HG02884 (cell line): Measurements from ENCODE around the gene PRAMEF5.
"Not testable (repeated sequence)": the region's sequence is repeated elsewhere in the genome, so short reads cannot be mapped to it uniquely, and the experiment has no call there.

ENCODE experiments used
- ATAC-seq: cut with Tn5 transposase; IDR thresholded peaks from one replicate; pipeline ENCODE4 v1.9.1; 2021; ENCODE audit warnings: mild to moderate bottlenecking, moderate library complexity; ENCODE audit not compliant: unreplicated experiment

Gene PRAMEF5

DNA sequence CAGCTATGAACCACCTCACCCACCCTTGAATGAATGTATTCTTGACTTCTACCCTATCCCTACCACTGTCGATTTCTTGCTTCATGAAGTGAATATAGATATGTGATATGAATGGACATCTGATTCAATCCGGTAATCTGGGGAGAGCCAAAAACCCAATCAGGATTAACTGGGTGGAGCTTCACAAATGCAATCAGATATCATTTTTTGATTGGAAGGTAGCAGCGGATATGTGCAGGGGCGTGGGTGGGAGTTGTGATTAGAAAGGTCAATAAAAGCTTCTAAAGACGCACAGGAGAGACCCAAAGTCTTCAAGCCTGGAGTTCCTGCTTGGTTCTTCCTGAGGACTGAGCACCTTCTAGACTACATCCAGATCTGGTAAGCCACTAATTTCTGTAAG lies at the start of gene PRAMEF5:
PRAMEF5 (plus strand) TSS at position 301 of the 400 bp plus-strand sequence. CDS start 5,071 bp downstream, outside the sequence.
- ATAC-seq, result not testable (repeated sequence)

- ATAC-seq, result not testable (repeated sequence)
Observed at GRCh38 chr1:13208712-13209111, 45.3 kb upstream of the PRAMEF5 start.

- not testable (repeated sequence) for ATAC-seq
Observed at GRCh38 chr1:13216619-13217018, 37.4 kb upstream of the PRAMEF5 start.

DNA sequence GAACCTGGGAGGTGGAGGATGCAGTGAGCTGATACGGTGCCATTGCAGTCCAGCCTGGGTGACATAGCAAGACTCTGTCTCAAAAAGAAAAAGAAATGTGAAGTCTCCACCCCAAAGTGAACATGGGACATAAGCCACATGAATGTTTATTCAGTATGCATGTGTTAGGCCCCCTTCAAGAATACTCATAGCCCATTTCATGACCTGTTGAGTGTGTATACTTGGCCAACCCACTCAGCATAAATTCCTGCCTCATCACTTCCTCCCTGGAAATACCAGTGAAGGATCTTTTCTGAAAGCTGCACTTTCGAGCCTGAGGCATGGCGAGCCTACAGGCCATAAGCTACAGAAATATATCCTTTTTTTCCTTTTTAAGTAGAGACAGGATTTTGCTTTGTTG lies 34.8 kb upstream of the PRAMEF5 start:
- not testable (repeated sequence) for ATAC-seq

- ATAC-seq, result not testable (repeated sequence)
Observed at GRCh38 chr1:13222788-13223187, 31.2 kb upstream of the PRAMEF5 start.

- ATAC-seq, result no peak
Observed at GRCh38 chr1:13224480-13225060, 29.4 kb upstream of the PRAMEF5 start.

DNA sequence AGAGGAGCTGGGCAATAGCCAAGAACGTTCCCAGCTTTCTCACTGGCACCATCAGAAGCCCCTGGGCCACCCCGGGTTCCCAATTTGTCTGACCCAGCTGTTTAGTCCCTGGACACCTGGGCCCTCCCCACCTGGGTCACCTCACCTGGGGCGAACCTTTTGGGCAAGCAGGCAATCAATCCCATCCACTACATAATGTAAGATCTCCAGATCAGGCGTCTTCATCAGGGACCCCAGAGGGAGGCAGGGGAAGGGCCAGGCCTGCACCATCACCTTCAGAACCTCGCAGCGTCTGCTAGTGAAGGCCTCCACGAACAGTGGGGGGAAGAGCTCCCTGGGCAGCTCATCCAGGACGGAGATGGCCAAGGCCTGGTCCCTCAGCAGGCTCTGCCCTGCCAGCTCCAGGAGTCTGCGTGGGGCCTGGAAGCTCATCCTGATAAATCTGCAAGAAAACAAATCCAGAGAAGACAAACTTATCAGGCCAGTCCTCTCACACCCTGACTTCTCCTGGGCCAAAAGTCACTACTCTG lies 28.3 kb upstream of the PRAMEF5 start, which contains the start of gene PRAMEF18:
PRAMEF18 (minus strand) TSS at position 480 of the 530 bp plus-strand sequence; CDS start at position 432, 48 bp downstream.
- not testable (repeated sequence) for ATAC-seq

GRCh38 chr1:13227271-13228055 lies 26.5 kb upstream of the PRAMEF5 start:
- not testable (repeated sequence) for ATAC-seq

- ATAC-seq, result no peak
Observed at GRCh38 chr1:13228343-13228781, 25.6 kb upstream of the PRAMEF5 start.

DNA sequence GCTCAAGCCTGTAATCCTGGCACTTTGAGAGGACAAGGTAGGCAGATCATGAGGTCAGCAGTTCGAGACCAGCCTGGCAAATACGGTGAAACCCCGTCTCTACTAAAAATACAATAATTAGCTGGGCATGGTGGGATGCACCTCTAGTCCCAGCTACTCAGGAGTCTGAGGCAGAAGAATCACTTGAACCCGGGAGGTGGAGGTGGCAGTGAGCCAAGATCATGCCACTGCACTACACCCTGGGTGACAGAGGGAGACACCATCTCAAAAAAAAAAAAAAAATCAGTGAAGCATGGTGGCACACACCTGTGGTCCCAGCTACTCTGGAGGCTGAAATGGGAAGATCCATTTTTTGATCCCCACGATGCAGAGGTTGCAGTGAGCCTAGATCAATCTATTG lies 23.9 kb upstream of the PRAMEF5 start:
- not testable (repeated sequence) for ATAC-seq

DNA sequence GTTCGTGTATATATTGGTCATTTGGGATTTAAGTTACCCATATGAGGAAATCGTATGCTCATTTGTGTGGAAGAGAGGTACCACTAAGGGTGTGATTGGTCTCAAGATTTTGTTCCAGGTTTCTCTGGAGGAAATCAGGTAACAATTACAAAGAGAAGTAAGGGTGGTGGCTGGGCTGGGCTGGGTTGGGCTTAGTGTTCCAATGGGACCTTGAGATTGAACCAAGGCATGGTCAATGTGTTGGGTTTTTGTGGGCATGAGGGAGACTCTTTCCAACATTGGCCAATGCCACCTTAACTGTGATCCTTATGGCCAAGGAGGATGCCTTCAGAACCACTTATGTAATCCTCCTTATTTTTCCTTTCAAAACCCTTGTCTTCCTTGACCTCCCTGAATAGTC lies 23.4 kb upstream of the PRAMEF5 start:
- not testable (repeated sequence) for ATAC-seq

DNA sequence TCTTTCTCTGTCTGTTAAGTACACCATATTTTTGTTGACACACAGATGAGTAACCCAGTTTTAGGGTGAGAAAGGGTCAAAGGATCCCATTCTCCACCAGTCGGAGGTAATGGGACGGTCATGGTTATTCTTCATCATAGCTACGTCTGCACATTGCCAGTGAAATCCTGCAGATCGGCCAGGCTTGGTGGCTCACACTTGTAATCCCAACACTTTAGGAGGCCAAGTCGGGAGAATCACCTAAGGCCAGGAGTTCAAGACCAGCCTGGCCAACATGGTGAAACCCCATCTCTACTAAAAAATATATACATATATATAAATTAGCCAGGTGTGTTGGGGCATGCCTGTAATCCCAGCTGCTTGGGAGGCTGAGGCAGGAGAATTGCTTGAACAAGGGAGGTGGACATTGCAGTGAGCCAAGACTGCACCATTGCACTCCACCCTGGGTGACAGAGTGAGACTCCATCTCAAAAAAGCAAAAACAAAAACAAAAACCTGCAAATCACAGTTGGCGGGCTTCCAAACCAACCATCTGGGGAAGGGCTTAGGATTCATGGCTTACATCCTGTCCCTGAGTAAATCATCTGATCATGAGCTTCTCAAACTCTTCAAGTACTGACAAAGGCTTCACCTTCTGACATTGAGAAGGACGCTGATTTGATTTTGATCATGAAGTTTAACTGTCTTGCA lies 22.8 kb upstream of the PRAMEF5 start:
- ATAC-seq, result not testable (repeated sequence)

DNA sequence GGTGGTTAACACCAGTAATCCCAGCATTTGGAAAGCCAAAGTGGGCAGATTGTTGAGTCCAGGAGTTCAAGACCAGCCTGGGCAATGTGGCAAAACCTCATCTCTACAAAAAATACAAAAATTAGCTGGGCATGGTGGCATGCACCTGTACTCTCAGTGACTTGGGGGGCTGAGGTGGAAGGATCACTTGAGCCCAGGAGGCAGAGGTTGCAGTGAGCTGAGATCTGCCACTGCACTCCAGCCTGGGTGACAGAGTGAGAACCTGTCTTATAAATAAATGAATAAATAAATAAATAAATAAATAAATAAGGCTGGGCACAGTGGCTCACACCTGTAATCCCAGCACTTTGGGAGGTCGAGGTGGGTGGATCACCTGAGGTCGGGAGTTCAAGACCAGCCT lies 21.9 kb upstream of the PRAMEF5 start:
- not testable (repeated sequence) for ATAC-seq

GRCh38 chr1:13234057-13234456 lies 19.9 kb upstream of the PRAMEF5 start:
- not testable (repeated sequence) for ATAC-seq

- not testable (repeated sequence) for ATAC-seq
Observed at GRCh38 chr1:13237572-13237971, 16.4 kb upstream of the PRAMEF5 start.

DNA sequence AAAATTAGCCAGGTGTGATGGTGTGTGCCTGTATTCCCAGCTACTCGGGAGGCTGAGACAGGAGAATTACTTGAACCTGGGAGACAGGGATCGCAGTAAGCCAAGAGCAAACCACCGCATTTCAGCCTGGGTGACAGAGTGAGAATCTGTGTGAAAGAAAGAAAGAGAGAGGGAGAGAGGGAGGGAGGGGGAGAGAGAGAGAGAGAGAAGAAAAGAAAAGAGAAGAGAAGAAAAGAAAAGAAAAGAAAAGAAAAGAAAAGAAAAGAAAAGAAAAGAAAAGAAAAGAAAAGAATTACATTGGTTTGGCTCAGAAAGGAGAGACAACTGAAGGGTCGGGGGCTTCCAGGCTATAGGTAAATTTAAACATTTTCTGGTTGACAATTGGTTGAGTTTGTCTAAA lies 14.4 kb upstream of the PRAMEF5 start:
- not testable (repeated sequence) for ATAC-seq

GRCh38 chr1:13243536-13244263 lies 10.3 kb upstream of the PRAMEF5 start:
- ATAC-seq, result not testable (repeated sequence)

- not testable (repeated sequence) for ATAC-seq
Observed at GRCh38 chr1:13245841-13246553, 8.0 kb upstream of the PRAMEF5 start.

DNA sequence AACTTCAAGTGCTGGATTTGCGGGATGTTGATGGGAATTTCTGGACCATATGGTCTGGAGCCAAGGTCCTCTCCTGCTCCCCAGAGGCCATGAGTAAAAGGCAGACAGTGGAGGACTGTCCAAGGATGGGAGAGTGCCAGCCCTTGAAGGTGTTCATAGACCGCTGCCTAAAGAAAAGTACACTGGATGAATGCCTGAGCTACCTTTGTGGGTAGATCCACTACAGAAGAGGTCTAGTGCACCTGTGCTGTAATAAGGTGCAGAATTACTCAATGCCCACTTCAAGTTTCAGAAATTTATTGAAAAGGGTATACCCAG lies 7.5 kb upstream of the PRAMEF5 start:
- not testable (repeated sequence) for ATAC-seq

DNA sequence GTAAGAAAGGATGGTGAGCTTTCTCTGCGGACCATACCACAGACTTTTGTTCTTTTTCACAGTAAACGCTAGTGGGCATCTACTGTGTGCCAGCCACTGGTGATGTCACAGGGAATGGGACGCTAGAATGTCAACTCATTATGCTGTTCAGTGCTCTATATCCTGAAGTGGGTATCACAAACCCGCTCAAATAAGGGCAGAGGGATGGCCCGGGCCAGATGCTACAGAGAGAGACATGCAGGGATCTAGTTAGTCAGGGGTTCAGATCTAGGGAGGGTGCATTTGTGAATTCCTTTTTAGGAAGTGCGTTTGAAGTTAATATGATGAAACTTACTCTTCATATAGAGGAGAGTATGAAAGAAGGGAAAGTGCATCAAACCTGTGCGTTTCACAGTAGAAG lies 6.9 kb upstream of the PRAMEF5 start:
- ATAC-seq, result not testable (repeated sequence)
